Gastrocnemius medialis (tissue), 4 donors: Measurements from ENCODE around the gene SERINC2.

Experiments
- CTCF ChIP-seq, 5 experiments: fragments of 450-650 bp in 3 of 5; fragments of 200-600 bp in 2 of 5; sonication (generic) in 2 of 5; IDR thresholded peaks in 4 of 5; conservative IDR thresholded peaks in 1 of 5; 1 replicate in 4 of 5; 2 replicates in 1 of 5; pipeline ENCODE4 v1.5.1; 2016 to 2019; ENCODE audit warnings: antibody characterized with exemption in 5 of 5, mild to moderate bottlenecking in 3 of 5, moderate library complexity in 3 of 5
- POLR2A ChIP-seq, 2 donors: fragments of 450-650 bp; IDR thresholded peaks; one replicate each; pipeline ENCODE4 v1.6.1; 2017; ENCODE audit warnings: antibody characterized with exemption in 2 of 2, mild to moderate bottlenecking in 2 of 2, moderate library complexity in 2 of 2

- TF ChIP-seq CTCF (IDR thresholded peaks at IDR 0.05 in 4 of 5, conservative IDR thresholded peaks at IDR 0.05 in 1 of 5) (no peak), POLR2A (IDR thresholded peaks at IDR 0.05) (no peak)
Measured at GRCh38 chr1:31460027-31460426, 47.0 kb downstream of the SERINC2 start.
